Spinal cord (tissue), 10 donors: ENCODE results near the gene GRIA3. TPM values are rescaled to one million over a fixed set of nuclear protein-coding genes. Genes with fewer than 3 reads are reported as not detected.
"Not testable (repeated sequence)": the region's sequence is repeated elsewhere in the genome, so short reads cannot be mapped to it uniquely, and the experiment has no call there.

ENCODE experiments used
- DNase-seq, 6 donors: peaks; one replicate each; pipeline versions ENCODE4 v3.0.0 to v3.0.0-alpha.2; 2013 to 2015; ENCODE audit warnings: low spot score in 6 of 6, low read depth in 4 of 6
- H3K27ac ChIP-seq: one replicate; pipeline ENCODE4 v1.5.1; 2013; ENCODE audit warnings: low read depth, low read length, control low read depth
- H3K27me3 ChIP-seq: one replicate; pipeline ENCODE4 v1.6.1; 2013; ENCODE audit warnings: low read length; ENCODE audit not compliant: control insufficient read depth, insufficient read depth
- H3K36me3 ChIP-seq: one replicate; pipeline ENCODE4 v1.6.1; 2013; ENCODE audit warnings: low read length; ENCODE audit not compliant: control insufficient read depth, insufficient read depth
- H3K4me1 ChIP-seq: one replicate; pipeline ENCODE4 v1.6.1; 2013; ENCODE audit warnings: low read length; ENCODE audit not compliant: control insufficient read depth, insufficient read depth
- H3K4me3 ChIP-seq: one replicate; pipeline ENCODE4 v1.5.1; 2013; ENCODE audit warnings: low read depth, low read length, control low read depth
- H3K9me3 ChIP-seq: one replicate; pipeline ENCODE4 v1.6.1; 2013; ENCODE audit warnings: low read length; ENCODE audit not compliant: control insufficient read depth, insufficient read depth
- WGBS: methylation state at CpG from one replicate; pipeline ENCODE4 v1.1.5; 2013; ENCODE audit warnings: missing lambda C conversion rate; ENCODE audit not compliant: insufficient coverage; 5-methylcytosine and 5-hydroxymethylcytosine counted together
- polyA plus RNA-seq, 2 donors: library from polyadenylated mRNA; unstranded; fragments of 120-200 nt; gene quantifications; one replicate each; pipeline ENCODE4 v1.2.1, GENCODE V29; 2013; ENCODE audit not compliant: insufficient read length in 2 of 2
- total RNA-seq, 2 donors: library from RNA; depleted of rRNA in 1 of 2; stranded (reverse); fragments of 120-200 nt in 1 of 2; fragments of >200 nt in 1 of 2; gene quantifications; one replicate each; pipeline versions ENCODE4 v1.2.3 to v1.2.4, GENCODE V29; 2013 to 2014
- donor health status: healthy.

Gene GRIA3
- total and polyA plus RNA-seq, 4 donors = 22.3 to 62.0 (median 46.6) TPM

DNA sequence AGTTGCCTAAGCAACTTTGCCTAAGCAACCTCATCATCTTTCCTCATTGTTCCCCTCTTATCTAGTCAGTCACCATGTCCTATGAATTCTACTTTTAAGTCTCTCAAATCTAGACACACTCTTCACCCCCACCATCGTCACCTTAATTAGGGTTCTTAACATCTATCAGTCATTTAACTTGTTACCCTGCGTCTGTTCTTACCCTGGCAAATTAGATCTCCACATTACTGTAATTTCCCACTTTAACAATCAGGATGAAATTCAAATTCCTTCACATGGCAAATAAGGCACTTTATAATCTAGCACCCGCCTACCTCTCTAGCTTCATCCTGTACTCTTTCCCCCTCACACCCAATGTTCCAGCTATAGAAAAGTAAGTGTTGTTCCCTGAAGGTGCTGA is 221.2 kb downstream of the GRIA3 start:
- Histone ChIP-seq H3K4me1 (no peaks in the 10 kb centered on the region), H3K36me3 (no peaks in the 10 kb centered on the region), H3K27ac (no peak overlapping the region), H3K9me3 (no peaks in the 10 kb centered on the region), H3K27me3 (no peaks in the 10 kb centered on the region), H3K4me3 (no peak overlapping the region)
- no peak for DNase-seq
- 69% methylated on average over 2 of the region's 3 CpGs for WGBS

- Histone ChIP-seq H3K4me3 (no peak overlapping the region), H3K4me1 (no peaks in the 10 kb centered on the region), H3K9me3 (no peaks in the 10 kb centered on the region), H3K27me3 (no peaks in the 10 kb centered on the region), H3K36me3 (no peaks in the 10 kb centered on the region), H3K27ac (no peak overlapping the region)
- peak in 1 of 6 donors; percentile 11 for DNase-seq
- no CpG with 5 or more reads among the region's 1 CpG for WGBS
Measured at GRCh38 chrX:123408821-123409737, 225.0 kb downstream of the GRIA3 start.

DNA sequence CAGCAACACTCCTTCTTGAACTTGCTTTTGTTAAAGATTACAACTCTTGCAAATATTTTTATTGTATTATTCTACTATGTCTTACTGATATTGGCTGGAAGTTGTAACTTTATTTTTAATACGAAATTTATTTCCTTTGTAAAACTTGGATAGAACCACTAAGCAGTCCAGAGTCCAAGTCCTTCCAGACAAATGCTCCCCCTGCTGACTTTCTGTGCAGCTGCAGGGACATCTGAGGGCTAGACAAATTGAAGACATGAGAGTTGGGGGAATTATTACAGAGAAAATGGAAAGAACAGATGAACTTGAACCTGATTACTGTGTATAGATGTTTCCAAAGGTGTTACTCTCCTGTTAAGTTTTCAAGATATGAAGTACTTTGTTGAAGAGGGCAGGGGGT is 238.8 kb downstream of the GRIA3 start:
- Histone ChIP-seq H3K27me3 (no peaks in the 10 kb centered on the region), H3K27ac (no peak overlapping the region), H3K9me3 (no peaks in the 10 kb centered on the region), H3K4me1 (no peaks in the 10 kb centered on the region), H3K4me3 (no peak overlapping the region), H3K36me3 (no peaks in the 10 kb centered on the region)
- WGBS = no CpG with 5 or more reads among the region's 1 CpG
- DNase-seq = peak in 3 of 6 donors; percentile 7 to 74 (median 53)

DNA sequence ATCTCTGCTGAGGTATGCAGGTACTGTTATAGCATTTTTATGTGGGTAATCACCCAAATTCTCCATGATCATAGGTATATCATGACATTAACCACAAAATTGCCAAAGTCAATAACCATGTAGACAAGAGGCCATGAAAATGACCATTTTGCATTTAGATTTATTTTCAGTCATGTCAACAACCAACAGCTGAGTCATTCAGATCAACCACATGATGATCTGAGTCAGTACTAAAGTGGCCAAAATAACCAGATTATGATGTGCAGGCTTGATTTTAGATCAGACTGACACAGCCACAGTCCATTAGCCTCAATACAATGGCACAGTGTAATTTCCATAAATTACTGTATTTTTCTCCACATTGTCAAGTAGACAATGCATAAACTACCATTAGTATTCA is 240.5 kb downstream of the GRIA3 start:
- H3K27ac ChIP-seq = no peak overlapping the region
- no peak overlapping the region for H3K4me3 ChIP-seq
- no peaks in the 10 kb centered on the region for H3K36me3 ChIP-seq
- DNase-seq = no peak
- no peaks in the 10 kb centered on the region for H3K9me3 ChIP-seq
- no peaks in the 10 kb centered on the region for H3K4me1 ChIP-seq
- no peaks in the 10 kb centered on the region for H3K27me3 ChIP-seq

GRCh38 chrX:123425471-123425870 is 241.4 kb downstream of the GRIA3 start:
- Histone ChIP-seq H3K36me3 (no peaks in the 10 kb centered on the region), H3K4me1 (no peaks in the 10 kb centered on the region), H3K27me3 (no peaks in the 10 kb centered on the region), H3K4me3 (no peak overlapping the region), H3K9me3 (no peaks in the 10 kb centered on the region), H3K27ac (no peak overlapping the region)
- no peak for DNase-seq
- no CpG with 5 or more reads among the region's 2 CpGs for WGBS

DNA sequence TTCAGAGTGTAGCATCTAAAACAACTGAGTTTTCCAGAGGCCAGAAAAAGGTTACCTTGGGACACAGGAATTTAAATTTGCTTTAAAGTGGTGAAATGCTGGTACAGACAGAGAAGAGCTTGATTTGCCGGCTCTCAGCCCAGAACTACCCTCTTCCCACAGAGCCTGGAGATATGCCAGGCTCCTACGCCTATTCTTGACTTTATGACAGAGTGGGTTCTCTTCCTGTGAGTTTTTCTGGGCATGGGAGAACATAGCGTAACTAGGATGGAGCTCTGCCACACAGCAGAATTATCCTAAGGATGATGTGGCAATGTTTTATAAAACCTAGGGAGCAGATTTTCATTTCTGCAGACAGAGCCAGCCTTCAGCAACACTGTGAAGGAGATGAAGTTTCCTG is 241.8 kb downstream of the GRIA3 start:
- Histone ChIP-seq H3K27me3 (no peaks in the 10 kb centered on the region), H3K9me3 (no peaks in the 10 kb centered on the region), H3K4me1 (no peaks in the 10 kb centered on the region), H3K4me3 (no peak overlapping the region), H3K27ac (no peak overlapping the region), H3K36me3 (no peaks in the 10 kb centered on the region)
- no CpG with 5 or more reads among the region's 3 CpGs for WGBS
- peak in 1 of 6 donors; percentile 80 for DNase-seq

DNA sequence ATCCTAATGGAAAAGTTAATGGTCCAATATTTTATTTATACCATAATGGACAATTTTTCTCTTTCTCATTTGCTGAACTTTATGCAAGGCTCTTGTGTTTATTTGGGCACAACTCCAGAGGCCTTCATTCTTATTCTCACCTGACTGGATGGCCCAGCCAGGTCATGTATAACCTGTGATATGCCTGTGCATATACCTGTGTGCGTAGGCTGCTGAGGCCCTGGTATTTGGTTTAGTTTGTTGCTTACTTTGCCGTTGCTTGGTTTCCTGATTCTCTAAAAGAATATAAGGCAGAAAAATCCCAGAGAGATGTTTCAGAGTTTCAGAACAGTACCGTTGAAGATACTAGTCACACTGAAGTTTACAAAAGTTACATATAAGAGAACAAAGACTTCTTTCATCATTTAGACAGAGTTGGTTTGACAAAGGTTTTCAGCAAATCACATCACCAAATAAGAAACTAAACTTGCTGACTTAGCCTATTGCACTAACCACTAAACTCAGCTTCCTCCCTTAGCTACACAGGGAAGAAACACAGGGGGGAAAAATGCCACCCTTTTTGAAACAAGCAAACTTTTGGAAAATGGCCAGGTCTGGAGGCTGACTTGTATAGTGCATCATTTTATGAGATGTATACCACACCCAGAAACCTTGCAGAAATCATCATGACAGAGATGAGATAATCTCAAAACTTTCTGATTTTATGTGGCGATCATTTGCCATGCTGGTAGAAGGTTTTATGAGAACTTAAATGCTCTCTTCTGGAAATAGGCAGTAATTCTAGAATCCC is 248.5 kb downstream of the GRIA3 start:
- no peak for DNase-seq
- no peaks in the 10 kb centered on the region for H3K9me3 ChIP-seq
- WGBS = 100% methylated on average over 1 of the region's 4 CpGs
- H3K27ac ChIP-seq = no peak overlapping the region
- no peaks in the 10 kb centered on the region for H3K4me1 ChIP-seq
- no peak overlapping the region for H3K4me3 ChIP-seq
- no peaks in the 10 kb centered on the region for H3K27me3 ChIP-seq
- H3K36me3 ChIP-seq = no peaks in the 10 kb centered on the region

DNA sequence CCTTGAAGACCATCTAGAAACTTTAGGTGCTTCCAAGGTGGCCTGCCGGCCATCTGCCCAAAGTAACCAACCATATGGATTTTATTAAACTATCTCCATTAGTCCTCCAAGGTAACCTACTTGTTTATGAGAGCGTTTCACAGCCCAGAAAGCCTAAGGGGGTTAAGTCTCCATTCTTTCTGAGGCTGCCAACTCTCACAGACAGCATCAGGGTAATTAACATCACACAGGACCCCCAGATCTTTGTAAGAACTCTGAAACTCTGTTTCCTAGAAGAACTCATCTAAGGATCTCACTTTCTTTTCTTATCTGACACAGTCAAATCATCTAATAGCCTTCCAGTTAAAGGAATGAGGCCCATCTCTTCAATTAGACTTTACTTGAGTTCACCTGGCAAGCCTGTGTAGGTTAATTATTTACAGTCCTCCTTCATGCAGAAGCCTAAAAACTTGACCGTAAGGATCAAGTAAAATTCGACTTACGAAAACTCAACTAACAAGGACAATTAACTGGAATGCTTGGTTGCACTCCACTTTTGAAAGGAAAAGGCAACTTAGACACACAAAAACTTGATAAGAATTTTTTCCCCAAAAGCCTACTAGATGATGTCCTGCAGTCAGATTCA is 252.5 kb downstream of the GRIA3 start:
- Histone ChIP-seq H3K4me1 (no peaks in the 10 kb centered on the region), H3K9me3 (no peaks in the 10 kb centered on the region), H3K36me3 (no peaks in the 10 kb centered on the region), H3K27ac (no peak overlapping the region), H3K4me3 (no peak overlapping the region), H3K27me3 (no peaks in the 10 kb centered on the region)
- no peak for DNase-seq
- 48% methylated on average over 3 of the region's 5 CpGs for WGBS

GRCh38 chrX:123439926-123440325 is 255.8 kb downstream of the GRIA3 start:
- not testable (repeated sequence) for H3K4me3 ChIP-seq, H3K27me3 ChIP-seq, H3K27ac ChIP-seq, H3K4me1 ChIP-seq, H3K36me3 ChIP-seq, DNase-seq, H3K9me3 ChIP-seq
- WGBS = no CpG with 5 or more reads among the region's 3 CpGs
